GM18909 (cell line): ENCODE data around the gene ZNF423.

Source experiments
- ATAC-seq: cut with Tn5 transposase; IDR thresholded peaks from one replicate; pipeline ENCODE4 v1.9.1; 2021; ENCODE audit warnings: mild to moderate bottlenecking; ENCODE audit not compliant: unreplicated experiment, poor library complexity

Gene ZNF423

DNA sequence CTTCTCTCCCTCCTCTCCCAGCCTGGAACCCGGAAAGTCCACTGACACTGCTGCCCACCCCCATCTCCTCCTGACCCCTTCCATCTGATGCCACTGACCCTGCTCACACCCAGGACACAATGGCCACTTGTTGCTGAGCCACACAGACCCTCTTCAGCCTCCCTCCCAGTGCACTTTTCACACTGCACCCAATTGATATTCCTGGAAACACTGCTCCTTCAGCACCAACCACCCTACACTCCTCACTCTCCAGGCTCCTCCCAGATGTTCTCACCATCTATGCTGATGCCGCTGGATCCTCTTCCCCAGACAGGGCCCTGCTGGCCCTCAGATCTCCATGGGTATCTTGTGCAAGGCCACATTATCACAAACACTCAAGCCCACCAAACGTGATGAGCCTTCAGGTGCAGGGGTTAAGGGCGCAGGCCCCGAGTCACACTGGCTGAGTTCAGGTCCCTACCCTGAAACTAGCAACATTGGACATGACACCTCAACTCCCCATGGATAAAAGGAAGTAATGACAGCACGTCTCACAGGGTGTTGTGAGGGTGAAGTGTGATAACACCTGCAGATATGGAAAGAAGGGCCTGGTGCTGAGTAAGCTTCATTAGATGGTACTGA is 238.1 kb downstream of the ZNF423 start:
- ATAC-seq = no peak

DNA sequence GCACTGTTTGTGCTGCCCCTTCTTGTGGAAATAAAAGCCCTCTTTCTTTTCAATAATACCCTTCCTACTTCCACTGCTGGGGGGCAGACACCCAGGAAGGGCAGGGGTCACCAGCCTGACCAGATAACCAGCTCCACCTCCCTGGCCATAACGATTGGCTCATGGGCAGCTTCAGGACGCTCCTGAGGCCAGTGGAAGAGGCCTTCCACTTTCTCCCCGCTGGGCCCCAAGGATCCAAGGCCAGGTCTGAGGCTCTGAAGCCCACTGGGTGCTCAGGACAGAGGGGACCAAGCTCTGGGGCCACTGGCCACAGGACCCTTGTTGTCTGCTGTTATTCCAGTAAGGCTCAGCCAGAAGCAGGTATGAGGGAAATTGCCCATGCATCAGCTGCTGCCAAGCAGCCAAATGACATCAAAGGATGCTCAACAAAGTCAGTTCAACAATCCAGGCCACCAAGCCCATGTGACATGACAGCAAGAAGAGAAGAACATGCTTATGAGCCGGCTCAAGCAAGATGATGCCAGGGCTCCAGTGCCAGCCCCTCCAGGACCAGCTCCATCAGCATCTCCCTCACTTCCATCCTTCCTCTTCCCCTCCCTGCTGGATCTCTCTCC is 238.8 kb downstream of the ZNF423 start:
- no peak for ATAC-seq

GRCh38 chr16:49615576-49615975 is 240.3 kb downstream of the ZNF423 start:
- ATAC-seq = no peak

DNA sequence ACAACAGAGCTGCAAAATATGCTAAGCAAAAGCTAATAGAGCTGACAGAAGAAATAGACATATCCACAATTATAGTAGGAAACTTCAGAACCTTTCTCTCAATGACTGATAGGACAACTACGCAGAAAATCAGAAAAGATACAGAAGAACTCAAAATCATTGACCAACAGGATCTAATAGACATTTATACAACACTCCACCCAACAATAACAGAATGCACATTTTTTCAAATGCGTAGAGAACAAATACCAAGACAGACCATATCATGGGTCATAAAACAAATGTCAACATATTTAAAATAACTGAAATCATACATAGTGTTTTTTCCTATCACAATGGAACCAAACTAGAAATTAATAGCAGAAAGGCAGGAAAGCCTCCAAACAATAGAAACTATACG is 244.9 kb downstream of the ZNF423 start:
- no peak for ATAC-seq

DNA sequence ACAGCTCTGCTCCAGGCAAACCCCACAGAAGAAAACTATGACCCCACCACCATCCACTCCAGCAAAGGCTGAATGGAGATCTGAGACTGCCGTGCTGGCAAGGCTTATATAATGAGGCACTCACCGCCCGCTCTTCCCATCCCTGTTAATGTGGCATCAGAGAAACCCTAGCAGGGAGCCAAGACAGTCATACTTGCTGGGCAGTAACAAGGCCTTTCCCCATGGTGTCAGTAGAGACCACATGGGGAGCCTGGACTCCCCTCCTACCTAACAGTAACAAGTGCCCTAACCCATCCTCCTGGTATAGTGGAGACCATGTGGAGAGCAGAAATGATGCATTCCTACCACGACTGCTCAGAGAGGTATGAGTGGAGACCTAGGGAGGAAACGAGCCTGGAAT is 247.1 kb downstream of the ZNF423 start:
- no peak for ATAC-seq

DNA sequence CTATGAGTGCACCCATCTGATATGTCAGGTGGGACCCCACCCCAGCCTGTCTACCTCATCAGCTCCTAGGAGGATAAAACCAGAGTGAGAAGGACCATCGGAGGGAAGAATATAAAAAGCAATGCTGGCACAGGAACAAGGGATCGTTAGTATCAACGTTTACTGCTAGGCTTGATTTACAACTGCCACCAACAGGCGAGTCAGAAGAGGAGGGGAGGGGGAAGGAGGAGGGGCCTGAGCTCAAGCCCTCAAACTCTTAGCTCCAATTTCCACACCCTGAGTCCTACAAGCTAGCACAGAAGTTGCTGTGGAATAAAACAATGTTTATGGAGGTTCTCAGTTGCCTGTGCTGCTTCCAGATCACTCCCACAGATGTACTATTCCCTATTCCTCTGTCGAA is 247.8 kb downstream of the ZNF423 start:
- no peak for ATAC-seq

DNA sequence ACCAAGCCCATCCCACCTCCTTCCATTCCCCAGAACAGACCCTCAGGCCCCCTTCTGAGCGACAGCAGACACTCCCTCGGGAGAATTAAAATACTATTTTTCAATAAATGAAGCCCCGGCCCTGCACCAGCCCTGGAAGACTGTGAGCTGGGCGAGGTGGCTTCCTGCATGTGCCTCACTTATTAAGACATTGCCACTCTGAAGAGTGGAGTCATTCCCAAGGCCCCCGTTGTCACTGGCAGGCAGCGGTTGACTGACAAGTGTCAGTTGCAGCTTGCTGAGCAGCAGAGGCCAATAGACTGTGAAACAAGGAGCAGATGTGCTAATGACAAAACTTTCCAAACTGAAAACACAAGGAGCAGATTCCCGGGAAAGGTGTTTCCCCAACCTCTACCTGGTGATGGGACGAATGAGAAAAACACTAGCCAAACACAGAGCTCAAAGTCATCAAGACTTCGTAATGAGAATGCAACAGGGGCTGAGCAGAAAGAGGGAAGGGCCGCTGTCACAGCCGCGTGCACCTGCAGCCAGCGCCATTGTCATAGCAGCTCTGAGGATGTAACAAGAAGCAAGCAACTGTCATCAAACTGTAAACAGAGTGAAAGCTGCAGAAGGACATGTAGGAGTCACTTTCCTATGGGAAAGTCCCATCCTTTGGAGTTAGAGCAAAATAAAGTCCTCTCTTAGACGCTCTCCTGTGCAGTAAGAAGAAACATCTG is 250.2 kb downstream of the ZNF423 start:
- no peak for ATAC-seq

- no peak for ATAC-seq
Observed at GRCh38 chr16:49604602-49605001, 251.3 kb downstream of the ZNF423 start.

DNA sequence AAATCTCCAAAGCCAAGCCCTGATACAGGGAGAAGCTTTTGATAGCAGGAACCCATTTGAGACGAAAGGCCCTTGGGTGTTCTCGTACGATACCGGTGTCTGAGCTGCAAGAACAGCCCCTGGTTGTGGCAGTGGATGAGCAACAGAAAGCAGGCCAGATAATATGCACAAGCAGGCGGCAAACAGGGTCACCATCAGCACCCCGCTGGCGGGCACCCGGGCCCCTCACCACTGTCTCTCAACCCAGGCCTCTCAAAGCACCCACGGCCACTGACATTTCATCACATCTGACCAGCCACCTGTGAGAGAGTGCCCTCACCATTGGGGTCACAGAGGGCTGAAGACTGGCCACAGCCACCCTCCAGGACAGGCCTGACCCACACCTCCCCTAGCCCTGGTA is 252.0 kb downstream of the ZNF423 start:
- no peak for ATAC-seq

DNA sequence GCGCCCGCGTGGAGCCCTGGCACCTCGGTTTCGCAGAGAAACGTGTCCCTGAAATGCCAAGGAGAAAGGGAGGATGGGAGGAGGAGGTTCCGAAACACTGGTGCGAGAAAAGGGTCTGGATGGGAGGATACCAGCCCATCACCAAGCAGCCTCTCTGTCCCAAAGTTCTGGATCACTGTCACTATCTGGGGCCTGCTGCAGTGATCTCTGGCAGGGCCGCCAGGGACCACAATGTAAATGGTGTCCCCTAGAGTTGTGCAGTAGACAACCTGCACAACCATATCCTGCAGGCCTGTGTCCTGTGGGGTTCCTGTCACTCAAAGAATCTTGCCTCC is 253.0 kb downstream of the ZNF423 start:
- ATAC-seq = no peak

DNA sequence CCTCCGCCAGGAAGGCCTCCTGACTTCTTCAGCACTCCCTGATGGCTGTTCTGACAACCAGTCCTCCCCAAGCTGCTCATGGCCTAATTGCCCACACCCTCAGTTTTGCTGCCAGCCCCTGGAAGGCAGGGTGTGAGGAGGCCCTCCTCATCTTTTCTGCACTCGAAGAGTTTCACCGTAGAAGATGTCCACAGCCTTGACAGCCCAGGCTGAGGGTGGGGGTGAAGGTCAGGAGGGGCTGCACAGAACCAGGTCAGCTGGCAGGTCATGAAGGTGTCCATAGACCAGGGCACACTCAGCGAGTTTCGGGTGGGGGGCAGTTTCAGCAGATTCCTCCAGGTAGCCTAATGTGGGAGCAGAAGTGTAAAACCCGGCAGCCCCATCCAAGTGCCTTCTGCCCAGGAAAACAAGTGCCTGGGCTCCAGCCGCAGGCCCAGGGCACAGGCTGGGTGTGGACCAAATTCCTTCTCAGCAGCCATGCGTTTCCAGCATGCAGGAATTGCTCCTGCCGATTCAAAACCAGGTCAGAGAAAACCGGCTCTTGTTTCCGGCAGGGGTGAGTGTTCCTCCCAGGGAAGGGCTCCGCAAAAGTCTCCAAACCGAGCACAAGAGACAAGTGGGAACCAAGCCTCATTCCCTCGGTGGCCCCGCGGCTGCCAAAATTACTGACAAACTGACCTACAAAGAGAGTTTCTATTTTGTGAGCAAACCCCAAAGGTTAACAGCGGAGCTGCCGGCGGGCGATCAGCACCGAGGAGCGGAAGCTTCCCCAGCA is 253.5 kb downstream of the ZNF423 start:
- ATAC-seq = no peak

GRCh38 chr16:49601576-49601975 is 254.3 kb downstream of the ZNF423 start:
- ATAC-seq = no peak

GRCh38 chr16:49600976-49601375 is 254.9 kb downstream of the ZNF423 start:
- no peak for ATAC-seq

DNA sequence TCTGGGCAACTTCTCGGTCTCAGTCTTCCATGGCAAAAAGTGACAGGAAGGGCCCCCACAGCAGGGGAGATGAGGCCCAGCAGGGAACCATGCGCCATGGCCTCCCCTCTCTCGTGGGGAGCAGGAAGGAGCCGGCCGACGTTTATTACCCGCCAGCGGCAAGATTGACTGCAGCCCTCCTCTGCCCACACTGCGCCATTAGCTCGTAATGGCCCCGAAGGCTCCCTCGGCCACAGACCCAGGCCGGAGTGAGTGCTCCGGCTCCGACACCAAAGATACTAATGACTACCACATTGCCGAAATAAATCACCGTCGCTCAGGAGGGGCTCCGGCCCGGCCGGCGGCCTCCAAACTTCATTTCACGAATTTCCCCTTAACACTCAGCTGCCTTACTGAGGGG is 255.4 kb downstream of the ZNF423 start:
- no peak for ATAC-seq

DNA sequence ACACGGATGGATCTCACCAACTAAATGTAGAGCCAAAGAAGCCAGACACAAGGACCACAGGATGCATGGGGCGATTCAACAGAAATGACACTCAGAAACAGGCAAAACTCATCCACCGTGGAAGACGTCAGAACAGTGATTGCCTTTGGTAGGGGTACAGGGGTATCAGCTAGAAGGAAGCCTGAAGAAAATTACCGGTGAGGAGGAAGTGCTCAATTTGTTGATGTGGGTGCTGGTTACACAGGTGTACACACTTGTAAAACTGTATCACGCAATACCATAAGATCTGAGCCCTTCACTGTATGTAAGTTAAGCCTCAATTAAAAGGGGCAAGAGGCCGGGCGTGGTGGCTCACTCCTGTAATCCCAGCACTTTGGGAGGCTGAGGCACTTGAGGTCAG is 256.2 kb downstream of the ZNF423 start:
- no peak for ATAC-seq

GRCh38 chr16:49599281-49599680 is 256.6 kb downstream of the ZNF423 start:
- no peak for ATAC-seq

GRCh38 chr16:49598383-49599170 is 257.3 kb downstream of the ZNF423 start:
- ATAC-seq = peak; percentile 62

GRCh38 chr16:49597796-49598195 is 258.1 kb downstream of the ZNF423 start:
- ATAC-seq = no peak

DNA sequence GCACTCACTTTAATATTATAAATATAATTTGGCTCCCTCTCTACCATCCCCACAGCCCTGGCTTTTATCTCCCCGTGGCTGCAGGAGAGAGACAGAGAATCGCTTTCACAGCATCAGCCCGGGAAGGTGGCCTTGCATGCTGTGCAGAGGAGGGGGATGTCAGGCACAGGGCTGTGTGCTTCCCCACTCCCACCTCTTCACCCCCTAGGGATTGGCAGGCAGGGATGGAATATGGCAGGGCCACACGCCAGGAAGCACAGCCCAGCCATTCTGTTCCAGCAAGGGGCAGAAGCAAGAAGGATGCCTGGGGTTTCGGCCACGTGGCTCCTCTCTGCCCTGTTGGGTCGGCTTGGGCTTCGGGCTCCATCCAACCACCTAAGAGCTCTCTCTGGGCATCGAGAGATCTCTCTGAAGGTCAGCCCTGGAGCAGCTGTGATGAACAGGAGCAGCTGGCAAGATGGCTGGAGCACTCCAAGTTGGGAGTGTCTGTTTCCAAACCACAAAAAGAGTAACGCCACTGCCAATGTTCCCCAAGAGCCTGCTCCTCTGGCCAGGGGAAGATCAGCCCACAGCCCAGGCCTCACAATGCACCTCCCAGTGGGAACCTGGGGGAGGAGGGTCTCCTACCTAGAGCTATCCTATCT is 259.1 kb downstream of the ZNF423 start:
- ATAC-seq = no peak

DNA sequence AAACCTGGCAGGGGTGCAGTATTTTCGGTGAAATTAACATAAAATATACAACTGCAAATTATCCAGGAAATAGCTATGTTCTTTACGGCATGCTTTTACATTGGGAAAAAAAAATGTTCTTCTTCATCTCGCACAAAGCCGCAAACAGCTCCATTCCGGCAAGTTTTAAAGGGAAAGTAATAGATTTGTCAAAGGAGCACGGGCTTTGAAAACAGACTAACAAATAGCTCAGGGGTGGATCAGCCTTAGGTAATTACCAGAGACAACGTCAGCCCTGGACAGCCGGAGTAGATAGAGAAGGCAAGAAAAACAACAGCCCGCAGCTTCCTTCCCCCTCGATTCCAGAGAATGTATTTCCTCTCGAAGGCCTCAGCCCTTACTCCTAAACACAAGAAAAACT is 259.8 kb downstream of the ZNF423 start:
- no peak for ATAC-seq
